GM21390 (cell line): ENCODE results near the gene CAMK2N1.
"Not testable (repeated sequence)": the region's sequence is repeated elsewhere in the genome, so short reads cannot be mapped to it uniquely, and the experiment has no call there.

Experiments used
- ATAC-seq: cut with Tn5 transposase; IDR thresholded peaks from one replicate; pipeline ENCODE4 v1.9.1; 2021; ENCODE audit not compliant: unreplicated experiment

The CAMK2N1 gene

GRCh38 chr1:20496725-20497383 lies 10.8 kb upstream of the CAMK2N1 start:
- ATAC-seq: not testable (repeated sequence)

- ATAC-seq: no peak
These were observed 10.2 kb upstream of the CAMK2N1 start for GRCh38 chr1:20496241-20496661.

GRCh38 chr1:20495661-20496060 lies 9.7 kb upstream of the CAMK2N1 start:
- ATAC-seq: no peak

- no peak for ATAC-seq
These were observed 8.8 kb upstream of the CAMK2N1 start for GRCh38 chr1:20494609-20495311.

- no peak for ATAC-seq
These were observed 8.0 kb upstream of the CAMK2N1 start for GRCh38 chr1:20493839-20494608.

- no peak for ATAC-seq
These were observed 7.3 kb upstream of the CAMK2N1 start for GRCh38 chr1:20493309-20493708.

GRCh38 chr1:20492751-20493150 lies 6.7 kb upstream of the CAMK2N1 start:
- ATAC-seq: no peak

- ATAC-seq: no peak
These were observed 5.9 kb upstream of the CAMK2N1 start for GRCh38 chr1:20491866-20492265.

- no peak for ATAC-seq
These were observed 5.2 kb upstream of the CAMK2N1 start for GRCh38 chr1:20491178-20491577.

GRCh38 chr1:20487236-20487590 lies 1.2 kb upstream of the CAMK2N1 start:
- ATAC-seq: no peak

- no peak for ATAC-seq
These were observed 636 bp upstream of the CAMK2N1 start for GRCh38 chr1:20486457-20487235.

GRCh38 chr1:20484519-20485462 lies 1.2 kb downstream of the CAMK2N1 start:
- ATAC-seq: no peak

- no peak for ATAC-seq
These were observed 2.0 kb downstream of the CAMK2N1 start for GRCh38 chr1:20483833-20484518.

- no peak for ATAC-seq
These were observed 2.7 kb downstream of the CAMK2N1 start for GRCh38 chr1:20483098-20483832.

- no peak for ATAC-seq
These were observed 4.1 kb downstream of the CAMK2N1 start for GRCh38 chr1:20481643-20482498.

GRCh38 chr1:20480951-20481617 lies 4.9 kb downstream of the CAMK2N1 start:
- ATAC-seq: no peak

GRCh38 chr1:20480243-20480944 lies 5.6 kb downstream of the CAMK2N1 start:
- no peak for ATAC-seq
